Thyroid gland (tissue), 4 donors: ENCODE measurements around the gene PPM1G. TPM values are rescaled to one million over a fixed set of nuclear protein-coding genes. Genes with fewer than 3 reads are reported as not detected.
"Not testable (repeated sequence)": the region's sequence is repeated elsewhere in the genome, so short reads cannot be mapped to it uniquely, and the experiment has no call there.

ENCODE experiments used
- DNase-seq, 2 donors: peaks; one replicate each; pipeline ENCODE4 v3.0.0-alpha.2; 2019
- H3K27ac ChIP-seq, 3 donors: fragments of 200-600 bp; sonication (generic); 1 replicate in 2 of 3; 2 replicates in 1 of 3; pipeline ENCODE4 v1.5.1; 2016 to 2019; ENCODE audit warnings: mild to moderate bottlenecking in 1 of 3, moderate library complexity in 1 of 3
- H3K27me3 ChIP-seq: fragments of 200-600 bp; sonication (generic); one replicate; pipeline ENCODE4 v1.5.1; 2019
- H3K36me3 ChIP-seq, 2 donors: fragments of 200-600 bp; sonication (generic); one replicate each; pipeline ENCODE4 v1.5.1; 2016 to 2019
- H3K4me1 ChIP-seq, 2 donors: fragments of 200-600 bp; sonication (generic); one replicate each; pipeline ENCODE4 v1.5.1; 2017 to 2019
- H3K4me3 ChIP-seq, 3 donors: fragments of 200-600 bp; sonication (generic); replicated peaks in 1 of 3; 1 replicate in 2 of 3; 2 replicates in 1 of 3; pipeline ENCODE4 v1.5.1; 2016; ENCODE audit warnings: mild to moderate bottlenecking in 1 of 3
- H3K9me3 ChIP-seq: fragments of 200-600 bp; sonication (generic); one replicate; pipeline ENCODE4 v1.5.1; 2017
- CTCF ChIP-seq, 6 experiments: fragments of 200-600 bp in 3 of 6; fragments of 450-650 bp in 3 of 6; sonication (generic) in 3 of 6; IDR thresholded peaks; one replicate each; pipeline ENCODE4 v1.5.1; 2016 to 2019; ENCODE audit warnings: antibody characterized with exemption in 6 of 6, mild to moderate bottlenecking in 2 of 6, inconsistent platforms in 1 of 6, moderate library complexity in 1 of 6
- POLR2A ChIP-seq, 2 donors: fragments of 450-650 bp; IDR thresholded peaks; one replicate each; pipeline ENCODE4 v1.6.1; 2017; ENCODE audit warnings: antibody characterized with exemption in 2 of 2, mild to moderate bottlenecking in 2 of 2, moderate library complexity in 1 of 2
- whole genome bisulfite sequencing, 2 donors: methylation state at CpG; one replicate each; pipeline ENCODE4 v1.1.5; 2017; 5-methylcytosine and 5-hydroxymethylcytosine counted together
- intact Hi-C: fragments of 100-400 bp; cut with DNase I; formaldehyde crosslinking; loops from one replicate; pipeline ENCODE4 v1.15.1; 2023
- total RNA-seq, 4 donors: library from RNA; depleted of rRNA; stranded (reverse); fragments of >200 nt; gene quantifications; one replicate each; pipeline ENCODE4 v1.2.3, GENCODE V29; 2016

PPM1G gene
- total RNA-seq, 4 donors from 2014 or later, result 55.4 to 75.2 (median 59.5) TPM

GRCh38 chr2:27353762-27354596, 55.4 kb downstream of the PPM1G start:
- H3K4me3 ChIP-seq, result no peak overlapping the region
- WGBS, 2 donors, result 72 to 73% methylated on average over 7 of the region's 7 CpGs
- TF ChIP-seq CTCF (IDR thresholded peaks at IDR 0.05) (no peak), POLR2A (IDR thresholded peaks at IDR 0.05) (no peak)
- intact Hi-C loops, result no loop called here
- H3K27ac ChIP-seq, result no peak overlapping the region
- DNase-seq, result no peak
- no peaks in the 10 kb centered on the region for H3K27me3 ChIP-seq
- no peaks in the 10 kb centered on the region for H3K36me3 ChIP-seq
- H3K4me1 ChIP-seq, result peaks cover 22 to 38% of the 10 kb centered on the region in 2 donors
- no peaks in the 10 kb centered on the region for H3K9me3 ChIP-seq

- intact Hi-C loops, DNase-seq, H3K9me3 ChIP-seq, H3K27me3 ChIP-seq, H3K36me3 ChIP-seq, H3K4me3 ChIP-seq, H3K27ac ChIP-seq: not testable (repeated sequence)
- WGBS, 2 donors, result 95 to 100% methylated on average over 5 of the region's 5 CpGs
- peaks cover 22 to 39% of the 10 kb centered on the region in 2 donors for H3K4me1 ChIP-seq
Measured at GRCh38 chr2:27353386-27353761, 56.0 kb downstream of the PPM1G start.

- H3K27me3 ChIP-seq, result no peaks in the 10 kb centered on the region
- H3K27ac ChIP-seq, result no peak overlapping the region
- intact Hi-C loops, result no loop called here
- peaks cover 22 to 47% of the 10 kb centered on the region in 2 donors for H3K4me1 ChIP-seq
- H3K36me3 ChIP-seq, result no peaks in the 10 kb centered on the region
- TF ChIP-seq CTCF (IDR thresholded peaks at IDR 0.05) (no peak), POLR2A (IDR thresholded peaks at IDR 0.05) (no peak)
- no peaks in the 10 kb centered on the region for H3K9me3 ChIP-seq
- no peak for DNase-seq
- no peak overlapping the region for H3K4me3 ChIP-seq
- 89 to 90% methylated on average over 6 of the region's 6 CpGs for WGBS, 2 donors
Measured at GRCh38 chr2:27351802-27352598, 57.4 kb downstream of the PPM1G start.

GRCh38 chr2:27350106-27350693, 59.2 kb downstream of the PPM1G start:
- Histone ChIP-seq H3K36me3 (no peaks in the 10 kb centered on the region), H3K4me3 (no peak overlapping the region), H3K27me3 (no peaks in the 10 kb centered on the region), H3K9me3 (no peaks in the 10 kb centered on the region), H3K27ac (peak overlapping the region in 2 of 3 donors; percentile 16 to 26), H3K4me1 (peaks cover 27 to 49% of the 10 kb centered on the region in 2 donors)
- no peak for TF ChIP-seq POLR2A (IDR thresholded peaks at IDR 0.05)
- no peak for TF ChIP-seq CTCF (IDR thresholded peaks at IDR 0.05)
- no peak for DNase-seq
- 61 to 74% methylated on average over 7 of the region's 7 CpGs for WGBS, 2 donors
- intact Hi-C loops, result no loop called here

- H3K36me3 ChIP-seq, result peaks cover 1 to 5% of the 10 kb centered on the region in 2 donors
- H3K4me3 ChIP-seq, result no peak overlapping the region
- peaks cover 14 to 29% of the 10 kb centered on the region in 2 donors for H3K4me1 ChIP-seq
- intact Hi-C loops, result no loop called here
- no peak for DNase-seq
- WGBS, 2 donors, result 92 to 100% methylated on average over 2 of the region's 2 CpGs
- H3K27ac ChIP-seq, result peak overlapping the region in 1 of 3 donors; percentile 21
- no peaks in the 10 kb centered on the region for H3K9me3 ChIP-seq
- H3K27me3 ChIP-seq, result no peaks in the 10 kb centered on the region
- TF ChIP-seq CTCF (IDR thresholded peaks at IDR 0.05), result no peak
- no peak for TF ChIP-seq POLR2A (IDR thresholded peaks at IDR 0.05)
Measured at GRCh38 chr2:27347641-27348040, 61.8 kb downstream of the PPM1G start.
